Measurements from ENCODE around the gene MYO5A.

MYO5A gene

GRCh38 chr15:52348056-52348745, 180.5 kb downstream of the MYO5A start:
- peaks cover 54% of the 10 kb centered on the region for H3K36me3 Mint-ChIP-seq (ENCODE audit: insufficient read depth)
- H3K4me1 Mint-ChIP-seq (ENCODE audit: low read depth in 2 of 2): peaks cover 0 to 1% of the 10 kb centered on the region in 2 donors
- H3K4me3 Mint-ChIP-seq: no peak overlapping the region
- DNase-seq: no peak
- peak overlapping the region; percentile 64 to 65 for H3K27ac Mint-ChIP-seq
- no peak for ATAC-seq (replicated peaks)
- no peaks in the 10 kb centered on the region for H3K9me3 Mint-ChIP-seq
- no peaks in the 10 kb centered on the region for H3K27me3 Mint-ChIP-seq

GRCh38 chr15:52344592-52344991, 184.1 kb downstream of the MYO5A start:
- no peak overlapping the region for H3K27ac Mint-ChIP-seq
- ATAC-seq (replicated peaks): no peak
- H3K27me3 Mint-ChIP-seq: no peaks in the 10 kb centered on the region
- H3K4me1 Mint-ChIP-seq (ENCODE audit: low read depth in 2 of 2): peaks cover 0 to 1% of the 10 kb centered on the region in 2 donors
- no peaks in the 10 kb centered on the region for H3K9me3 Mint-ChIP-seq
- H3K36me3 Mint-ChIP-seq (ENCODE audit: insufficient read depth): peaks cover 46% of the 10 kb centered on the region
- H3K4me3 Mint-ChIP-seq: no peak overlapping the region
- DNase-seq: no peak

- Mint-ChIP-seq H3K27me3 (no peaks in the 10 kb centered on the region), H3K9me3 (no peaks in the 10 kb centered on the region), H3K27ac (no peak overlapping the region), H3K4me1 (ENCODE audit: low read depth in 2 of 2) (peaks cover 0 to 1% of the 10 kb centered on the region in 2 donors), H3K36me3 (ENCODE audit: insufficient read depth) (peaks cover 41% of the 10 kb centered on the region), H3K4me3 (no peak overlapping the region)
- ATAC-seq (replicated peaks) (no peak), DNase-seq (no peak)
Observed at GRCh38 chr15:52343831-52344230, 184.8 kb downstream of the MYO5A start.

- DNase-seq (no peak), ATAC-seq (replicated peaks) (no peak)
- peaks cover 33% of the 10 kb centered on the region for H3K36me3 Mint-ChIP-seq (ENCODE audit: insufficient read depth)
- no peaks in the 10 kb centered on the region for H3K4me1 Mint-ChIP-seq (ENCODE audit: low read depth in 2 of 2)
- H3K4me3 Mint-ChIP-seq: no peak overlapping the region
- peak overlapping the region; percentile 65 to 79 for H3K27ac Mint-ChIP-seq
- no peaks in the 10 kb centered on the region for H3K9me3 Mint-ChIP-seq
- H3K27me3 Mint-ChIP-seq: no peaks in the 10 kb centered on the region
Observed at GRCh38 chr15:52340093-52340492, 188.6 kb downstream of the MYO5A start.

- no peaks in the 10 kb centered on the region for H3K27me3 Mint-ChIP-seq
- no peak overlapping the region for H3K27ac Mint-ChIP-seq
- peaks cover 32% of the 10 kb centered on the region for H3K36me3 Mint-ChIP-seq (ENCODE audit: insufficient read depth)
Observed at GRCh38 chr15:52338891-52339290, 189.8 kb downstream of the MYO5A start.

GRCh38 chr15:52338058-52338457, 190.6 kb downstream of the MYO5A start:
- H3K27ac Mint-ChIP-seq: peak overlapping the region in 1 of 2 donors; percentile 34

More at GRCh38 chr15:52338891-52339290, 189.8 kb downstream of the MYO5A start:
- Mint-ChIP-seq H3K4me1 (ENCODE audit: low read depth in 2 of 2) (no peaks in the 10 kb centered on the region), H3K4me3 (no peak overlapping the region), H3K9me3 (no peaks in the 10 kb centered on the region)
- DNase-seq (no peak), ATAC-seq (replicated peaks) (no peak)

GRCh38 chr15:52337198-52337853, 191.4 kb downstream of the MYO5A start:
- peaks cover 36% of the 10 kb centered on the region for H3K36me3 Mint-ChIP-seq (ENCODE audit: insufficient read depth)
- no peaks in the 10 kb centered on the region for H3K27me3 Mint-ChIP-seq
- H3K4me1 Mint-ChIP-seq (ENCODE audit: low read depth in 2 of 2): peaks cover 0 to 3% of the 10 kb centered on the region in 2 donors
- peak overlapping the region in 1 of 2 donors; percentile 47 for H3K27ac Mint-ChIP-seq
- no peak for DNase-seq
- no peak for ATAC-seq (replicated peaks)
- no peaks in the 10 kb centered on the region for H3K9me3 Mint-ChIP-seq
- H3K4me3 Mint-ChIP-seq: no peak overlapping the region

More at GRCh38 chr15:52338058-52338457, 190.6 kb downstream of the MYO5A start:
- Mint-ChIP-seq H3K4me3 (no peak overlapping the region), H3K9me3 (no peaks in the 10 kb centered on the region), H3K27me3 (no peaks in the 10 kb centered on the region), H3K4me1 (ENCODE audit: low read depth in 2 of 2) (peaks cover 0 to under 1% of the 10 kb centered on the region in 2 donors), H3K36me3 (ENCODE audit: insufficient read depth) (peaks cover 32% of the 10 kb centered on the region)
- ATAC-seq (replicated peaks) (no peak), DNase-seq (no peak)

GRCh38 chr15:52336529-52336928, 192.2 kb downstream of the MYO5A start:
- Mint-ChIP-seq H3K27ac (peak overlapping the region in 1 of 2 donors; percentile 47), H3K36me3 (ENCODE audit: insufficient read depth) (peaks cover 29% of the 10 kb centered on the region), H3K27me3 (no peaks in the 10 kb centered on the region), H3K4me3 (no peak overlapping the region), H3K9me3 (no peaks in the 10 kb centered on the region), H3K4me1 (ENCODE audit: low read depth in 2 of 2) (peaks cover 5 to 9% of the 10 kb centered on the region in 2 donors)
- DNase-seq: no peak
- no peak for ATAC-seq (replicated peaks)

- Mint-ChIP-seq H3K9me3 (no peaks in the 10 kb centered on the region), H3K27ac (no peak overlapping the region), H3K27me3 (no peaks in the 10 kb centered on the region), H3K4me3 (no peak overlapping the region), H3K4me1 (ENCODE audit: low read depth in 2 of 2) (peaks cover 10 to 14% of the 10 kb centered on the region in 2 donors), H3K36me3 (ENCODE audit: insufficient read depth) (peaks cover 27% of the 10 kb centered on the region)
- ATAC-seq (replicated peaks) (no peak), DNase-seq (no peak)
Observed at GRCh38 chr15:52334491-52335160, 194.1 kb downstream of the MYO5A start.

- peak; percentile 29 to 46 (median 35) for DNase-seq
- H3K4me1 Mint-ChIP-seq (ENCODE audit: low read depth in 2 of 2): peaks cover 10 to 14% of the 10 kb centered on the region in 2 donors
- no peaks in the 10 kb centered on the region for H3K9me3 Mint-ChIP-seq
- no peaks in the 10 kb centered on the region for H3K27me3 Mint-ChIP-seq
- peaks cover 43% of the 10 kb centered on the region for H3K36me3 Mint-ChIP-seq (ENCODE audit: insufficient read depth)
- peak overlapping the region; percentile 41 to 73 for H3K27ac Mint-ChIP-seq
- H3K4me3 Mint-ChIP-seq: peak overlapping the region; percentile 2 to 61
- peak; percentile 99 for ATAC-seq (replicated peaks)
Observed at GRCh38 chr15:52331490-52332240, 197.0 kb downstream of the MYO5A start.

GRCh38 chr15:52329987-52330386, 198.7 kb downstream of the MYO5A start:
- ATAC-seq (replicated peaks): no peak
- DNase-seq: no peak
- H3K4me3 Mint-ChIP-seq: no peak overlapping the region
- peaks cover 10 to 14% of the 10 kb centered on the region in 2 donors for H3K4me1 Mint-ChIP-seq (ENCODE audit: low read depth in 2 of 2)
- H3K36me3 Mint-ChIP-seq (ENCODE audit: insufficient read depth): peaks cover 52% of the 10 kb centered on the region
- H3K27me3 Mint-ChIP-seq: no peaks in the 10 kb centered on the region
- no peaks in the 10 kb centered on the region for H3K9me3 Mint-ChIP-seq
- no peak overlapping the region for H3K27ac Mint-ChIP-seq

- Mint-ChIP-seq H3K4me3 (no peak overlapping the region), H3K27me3 (no peaks in the 10 kb centered on the region), H3K27ac (no peak overlapping the region), H3K36me3 (ENCODE audit: insufficient read depth) (peaks cover 50% of the 10 kb centered on the region), H3K9me3 (no peaks in the 10 kb centered on the region), H3K4me1 (ENCODE audit: low read depth in 2 of 2) (peaks cover 10 to 14% of the 10 kb centered on the region in 2 donors)
- ATAC-seq (replicated peaks) (no peak), DNase-seq (no peak)
Observed at GRCh38 chr15:52329150-52329549, 199.5 kb downstream of the MYO5A start.

GRCh38 chr15:52328680-52329079, 200.0 kb downstream of the MYO5A start:
- peak overlapping the region in 1 of 2 donors; percentile 2 for H3K27ac Mint-ChIP-seq
- H3K4me3 Mint-ChIP-seq: no peak overlapping the region
- DNase-seq (no peak), ATAC-seq (replicated peaks) (no peak)
- H3K9me3 Mint-ChIP-seq: no peaks in the 10 kb centered on the region
- peaks cover 10 to 14% of the 10 kb centered on the region in 2 donors for H3K4me1 Mint-ChIP-seq (ENCODE audit: low read depth in 2 of 2)
- H3K36me3 Mint-ChIP-seq (ENCODE audit: insufficient read depth): peaks cover 55% of the 10 kb centered on the region
- H3K27me3 Mint-ChIP-seq: no peaks in the 10 kb centered on the region
